ENCODE results near the gene SART1. TPM values are rescaled to one million over a fixed set of nuclear protein-coding genes. Genes with fewer than 3 reads are reported as not detected.

The SART1 gene
- total and polyA plus RNA-seq, 10 of the 15 experiments (the other 5 are each of a cell fraction or from before 2014, with no cell fraction given): 6.2 to 60.5 (median 37.4) TPM

DNA sequence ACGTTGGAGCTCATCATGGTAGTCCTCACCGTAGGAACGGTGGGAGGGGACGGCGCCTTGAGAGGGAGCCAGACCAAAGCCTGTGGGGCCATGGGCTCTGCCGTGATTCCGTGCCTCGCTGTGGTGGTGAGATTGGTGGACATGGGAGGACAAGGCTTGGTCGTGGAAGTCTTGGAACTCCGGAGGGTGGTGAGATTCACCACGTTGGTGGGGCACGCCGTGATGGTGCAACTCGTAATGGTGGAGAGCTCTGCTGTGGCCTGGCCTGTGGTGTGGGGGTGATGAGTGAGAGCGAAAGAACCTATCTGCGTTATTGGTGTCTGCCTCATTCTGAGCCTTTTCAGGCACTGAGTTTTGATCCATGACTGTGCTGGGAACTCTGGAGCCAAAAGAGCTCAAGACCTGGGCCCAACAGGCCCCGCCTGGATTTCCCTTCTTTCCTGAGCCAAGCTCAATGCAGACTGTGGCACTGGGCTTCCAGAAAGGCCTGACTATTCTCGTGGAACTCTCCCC is 64.5 kb downstream of the SART1 start, which contains the start of gene CATSPER1:
TSS of gene CATSPER1 (minus strand) at position 463 of the 513 bp plus-strand sequence. CDS start at position 363, 100 bp downstream.
- H3K4me1 ChIP-seq (ENCODE audit: control insufficient read depth, insufficient read depth, low read length): no peaks in the 10 kb centered on the region
- H3K9me3 ChIP-seq (replicated peaks; ENCODE audit: control insufficient read depth, insufficient read depth, low read length): no peaks in the 10 kb centered on the region
- H3K27ac ChIP-seq (ENCODE audit: control insufficient read depth, insufficient read depth): no peak within 1 kb of the TSS
- H3K4me2 ChIP-seq (ENCODE audit: control insufficient read depth, insufficient read depth): no peak within 1 kb of the TSS
- DNase-seq (ENCODE audit: low read depth, low spot score) (no peak), FAIRE-seq (no peak), ATAC-seq (no peak)
- RAD21 ChIA-PET (ENCODE audit: unreplicated experiment): no interaction called here
- no peak within 1 kb of the TSS for H3K4me3 ChIP-seq
- 0 out of 4 replicates have a peak, but pooled peaks cover 0 to 3% of the 10 kb centered on the region in 2 experiments for H3K27me3 ChIP-seq (replicated peaks in 1 of 2; ENCODE audit: control insufficient read depth in 2 of 2, insufficient read depth in 2 of 2, low read length in 1 of 2)
- POLR2A ChIA-PET: no interaction called here
- H4K20me1 ChIP-seq (ENCODE audit: control insufficient read depth, insufficient read depth): no peaks in the 10 kb centered on the region
- H3K9ac ChIP-seq (ENCODE audit: control insufficient read depth, insufficient read depth, low read length): no peak within 1 kb of the TSS
- in situ Hi-C loops (cut with MboI): no loop called here
- no TSS peak for BruUV-seq (replicated peaks)
- SMC1A ChIA-PET (ENCODE audit: uncharacterized antibody, unreplicated experiment): interaction anchor here (1.8 kb wide), 1 partner anchor 18 kb away, joined by 6 read pairs; no protein-coding TSS in a partner anchor
- no peaks in the 10 kb centered on the region for H3K36me3 ChIP-seq (ENCODE audit: control insufficient read depth in 2 of 2, insufficient read depth in 2 of 2, low read length in 1 of 2)
- CTCF ChIA-PET: interaction anchor here (0.6 to 6.6 kb wide), 7 partner anchors 20 to 675 kb away, joined by 3 to 43 read pairs (median 4); no protein-coding TSS in a partner anchor
- WGBS (ENCODE audit: insufficient coverage, insufficient replicate concordance, low lambda C conversion rate, missing lambda C conversion rate): 62% methylated on average over 18 of the region's 18 CpGs
- no peak within 1 kb of the TSS for H2AFZ ChIP-seq (ENCODE audit: control insufficient read depth, low read depth, low read length)
- H3K79me2 ChIP-seq (ENCODE audit: control insufficient read depth, insufficient read depth, low read length): no peaks in the 10 kb centered on the region
- intact Hi-C loops (cut with micrococcal nuclease; ENCODE audit: unreplicated experiment): no loop called here
- TF ChIP-seq CBFB (IDR thresholded peaks at IDR 0.05; ENCODE audit: low read depth) (no peak), JUNB (IDR thresholded peaks at IDR 0.05) (no peak), MEF2B (IDR thresholded peaks at IDR 0.05; ENCODE audit: partially characterized antibody, poor library complexity, severe bottlenecking) (no peak), NBN (IDR thresholded peaks at IDR 0.05) (no peak), PML (IDR thresholded peaks at IDR 0.05; ENCODE audit: low read length) (no peak)

Other genes with a start within 250 kb of the SART1 start
Only the 7 nearest of the 22 such genes appear.
- gene FOSL1, start 61.3 kb upstream of the SART1 start, total RNA-seq (2014; rRNA removed): 2.1 TPM in 2 replicates
- 0.92 and 1.3 TPM in 2 replicates for gene FOSL1, start 61.3 kb upstream of the SART1 start, total RNA-seq (2014; rRNA removed; fragmentation: Illumina TruSeq; extraction: Trizol)
- 3.8 and 4.3 TPM in 2 replicates for gene FOSL1, start 61.3 kb upstream of the SART1 start, total RNA-seq (2021)
- 0.76 and 1.3 TPM in 2 replicates for gene FOSL1, start 61.3 kb upstream of the SART1 start, polyA plus RNA-seq (2011; rRNA removed)
- gene FOSL1, start 61.3 kb upstream of the SART1 start, polyA plus RNA-seq (2014; fragmentation: Illumina TruSeq; extraction: Trizol): 2.4 and 2.8 TPM in 2 replicates
- gene FOSL1, start 61.3 kb upstream of the SART1 start, polyA plus RNA-seq (2014; fragmentation: Nextera tagmentation; extraction: Ambion mirVana): under 1 TPM; 0.82 to 0.90 TPM
- gene FOSL1, start 61.3 kb upstream of the SART1 start, polyA plus RNA-seq (2014; rRNA removed): 2.0 and 2.4 TPM in 2 replicates
- gene FOSL1, start 61.3 kb upstream of the SART1 start, polyA plus RNA-seq (2016; fragmentation: Nextera tagmentation; extraction: Ambion mirVana): 1 to 10 TPM; 5.0 to 5.4 TPM
- 7.3 and 7.8 TPM in 2 replicates for gene C11orf68, start 42.7 kb upstream of the SART1 start, total RNA-seq (2014; rRNA removed)
- gene C11orf68, start 42.7 kb upstream of the SART1 start, total RNA-seq (2014; rRNA removed; fragmentation: Illumina TruSeq; extraction: Trizol): 8.6 and 8.8 TPM in 2 replicates
- 25.4 and 27.7 TPM in 2 replicates for gene C11orf68, start 42.7 kb upstream of the SART1 start, total RNA-seq (2021)
- 7.1 and 17.2 TPM in 2 replicates for gene C11orf68, start 42.7 kb upstream of the SART1 start, polyA plus RNA-seq (2011; rRNA removed)
- 10.9 and 17.2 TPM in 2 replicates for gene C11orf68, start 42.7 kb upstream of the SART1 start, polyA plus RNA-seq (2014; fragmentation: Illumina TruSeq; extraction: Trizol)
- gene C11orf68, start 42.7 kb upstream of the SART1 start, polyA plus RNA-seq (2014; fragmentation: Nextera tagmentation; extraction: Ambion mirVana): 1 to 10 TPM; 3.0 to 7.0 TPM
- gene C11orf68, start 42.7 kb upstream of the SART1 start, polyA plus RNA-seq (2014; rRNA removed): 24.1 and 24.5 TPM in 2 replicates
- 10 to 100 TPM; 16.2 to 24.4 TPM for gene C11orf68, start 42.7 kb upstream of the SART1 start, polyA plus RNA-seq (2016; fragmentation: Nextera tagmentation; extraction: Ambion mirVana)
- 110 and 126 TPM in 2 replicates for gene DRAP1, start 42.3 kb upstream of the SART1 start, total RNA-seq (2014; rRNA removed)
- gene DRAP1, start 42.3 kb upstream of the SART1 start, total RNA-seq (2014; rRNA removed; fragmentation: Illumina TruSeq; extraction: Trizol): 116 and 118 TPM in 2 replicates
- 122 and 124 TPM in 2 replicates for gene DRAP1, start 42.3 kb upstream of the SART1 start, total RNA-seq (2021)
- gene DRAP1, start 42.3 kb upstream of the SART1 start, polyA plus RNA-seq (2011; rRNA removed): 64.9 and 74.2 TPM in 2 replicates
- 18.2 and 98.6 TPM in 2 replicates for gene DRAP1, start 42.3 kb upstream of the SART1 start, polyA plus RNA-seq (2014; fragmentation: Illumina TruSeq; extraction: Trizol)
- 10 to 100 TPM in 1 of 2 experiments, 1 to 10 TPM in 1; 9.4 to 35.8 TPM for gene DRAP1, start 42.3 kb upstream of the SART1 start, polyA plus RNA-seq (2014; fragmentation: Nextera tagmentation; extraction: Ambion mirVana)
- 154 and 162 TPM in 2 replicates for gene DRAP1, start 42.3 kb upstream of the SART1 start, polyA plus RNA-seq (2014; rRNA removed)
- gene DRAP1, start 42.3 kb upstream of the SART1 start, polyA plus RNA-seq (2016; fragmentation: Nextera tagmentation; extraction: Ambion mirVana): 100 to 1,000 TPM; 162 to 163 TPM
- not detected in 2 replicates for gene TSGA10IP, start 16.3 kb upstream of the SART1 start, total RNA-seq (2014; rRNA removed)
- gene TSGA10IP, start 16.3 kb upstream of the SART1 start, total RNA-seq (2014; rRNA removed; fragmentation: Illumina TruSeq; extraction: Trizol): not detected in 2 replicates
- not detected in 2 replicates for gene TSGA10IP, start 16.3 kb upstream of the SART1 start, total RNA-seq (2021)
- not detected in 2 replicates for gene TSGA10IP, start 16.3 kb upstream of the SART1 start, polyA plus RNA-seq (2011; rRNA removed)
- gene TSGA10IP, start 16.3 kb upstream of the SART1 start, polyA plus RNA-seq (2014; fragmentation: Illumina TruSeq; extraction: Trizol): not detected in 2 replicates
- gene TSGA10IP, start 16.3 kb upstream of the SART1 start, polyA plus RNA-seq (2014; fragmentation: Nextera tagmentation; extraction: Ambion mirVana): not detected
- gene TSGA10IP, start 16.3 kb upstream of the SART1 start, polyA plus RNA-seq (2014; rRNA removed): not detected in 2 replicates
- not detected for gene TSGA10IP, start 16.3 kb upstream of the SART1 start, polyA plus RNA-seq (2016; fragmentation: Nextera tagmentation; extraction: Ambion mirVana)
- gene EIF1AD, start 40.4 kb downstream of the SART1 start, total RNA-seq (2014; rRNA removed): 36.7 and 39.3 TPM in 2 replicates
- 29.2 and 31.7 TPM in 2 replicates for gene EIF1AD, start 40.4 kb downstream of the SART1 start, total RNA-seq (2014; rRNA removed; fragmentation: Illumina TruSeq; extraction: Trizol)
- gene EIF1AD, start 40.4 kb downstream of the SART1 start, total RNA-seq (2021): 40.5 and 42.3 TPM in 2 replicates
- gene EIF1AD, start 40.4 kb downstream of the SART1 start, polyA plus RNA-seq (2011; rRNA removed): 33.5 and 44.8 TPM in 2 replicates
- gene EIF1AD, start 40.4 kb downstream of the SART1 start, polyA plus RNA-seq (2014; fragmentation: Illumina TruSeq; extraction: Trizol): 40.1 and 45.5 TPM in 2 replicates
- 10 to 100 TPM; 51.5 to 56.8 TPM for gene EIF1AD, start 40.4 kb downstream of the SART1 start, polyA plus RNA-seq (2014; fragmentation: Nextera tagmentation; extraction: Ambion mirVana)
- gene EIF1AD, start 40.4 kb downstream of the SART1 start, polyA plus RNA-seq (2014; rRNA removed): 31.4 and 31.6 TPM in 2 replicates
- 10 to 100 TPM; 33.0 to 35.5 TPM for gene EIF1AD, start 40.4 kb downstream of the SART1 start, polyA plus RNA-seq (2016; fragmentation: Nextera tagmentation; extraction: Ambion mirVana)
- 95.5 and 105 TPM in 2 replicates for gene BANF1, start 40.8 kb downstream of the SART1 start, total RNA-seq (2014; rRNA removed)
- 98.4 and 99.0 TPM in 2 replicates for gene BANF1, start 40.8 kb downstream of the SART1 start, total RNA-seq (2014; rRNA removed; fragmentation: Illumina TruSeq; extraction: Trizol)
- 235 and 248 TPM in 2 replicates for gene BANF1, start 40.8 kb downstream of the SART1 start, total RNA-seq (2021)
- gene BANF1, start 40.8 kb downstream of the SART1 start, polyA plus RNA-seq (2011; rRNA removed): 101 and 191 TPM in 2 replicates
- 305 and 358 TPM in 2 replicates for gene BANF1, start 40.8 kb downstream of the SART1 start, polyA plus RNA-seq (2014; fragmentation: Illumina TruSeq; extraction: Trizol)
- gene BANF1, start 40.8 kb downstream of the SART1 start, polyA plus RNA-seq (2014; fragmentation: Nextera tagmentation; extraction: Ambion mirVana): 100 to 1,000 TPM; 501 to 574 TPM
- 182 and 194 TPM in 2 replicates for gene BANF1, start 40.8 kb downstream of the SART1 start, polyA plus RNA-seq (2014; rRNA removed)
- gene BANF1, start 40.8 kb downstream of the SART1 start, polyA plus RNA-seq (2016; fragmentation: Nextera tagmentation; extraction: Ambion mirVana): 100 to 1,000 TPM; 391 to 421 TPM
- gene CST6, start 50.3 kb downstream of the SART1 start, total RNA-seq (2014; rRNA removed): not detected in 2 replicates
- gene CST6, start 50.3 kb downstream of the SART1 start, total RNA-seq (2014; rRNA removed; fragmentation: Illumina TruSeq; extraction: Trizol): not detected in 2 replicates
- gene CST6, start 50.3 kb downstream of the SART1 start, total RNA-seq (2021): not detected in 2 replicates
- gene CST6, start 50.3 kb downstream of the SART1 start, polyA plus RNA-seq (2011; rRNA removed): not detected in 2 replicates
- not detected in 2 replicates for gene CST6, start 50.3 kb downstream of the SART1 start, polyA plus RNA-seq (2014; fragmentation: Illumina TruSeq; extraction: Trizol)
- gene CST6, start 50.3 kb downstream of the SART1 start, polyA plus RNA-seq (2014; fragmentation: Nextera tagmentation; extraction: Ambion mirVana): not detected
- 0.19 TPM in 1 of 2 replicates, not detected in the other for gene CST6, start 50.3 kb downstream of the SART1 start, polyA plus RNA-seq (2014; rRNA removed)
- not detected for gene CST6, start 50.3 kb downstream of the SART1 start, polyA plus RNA-seq (2016; fragmentation: Nextera tagmentation; extraction: Ambion mirVana)

Data from GM12878 (cell line).